Measurements from ENCODE around the gene SEMA6D.

DNA sequence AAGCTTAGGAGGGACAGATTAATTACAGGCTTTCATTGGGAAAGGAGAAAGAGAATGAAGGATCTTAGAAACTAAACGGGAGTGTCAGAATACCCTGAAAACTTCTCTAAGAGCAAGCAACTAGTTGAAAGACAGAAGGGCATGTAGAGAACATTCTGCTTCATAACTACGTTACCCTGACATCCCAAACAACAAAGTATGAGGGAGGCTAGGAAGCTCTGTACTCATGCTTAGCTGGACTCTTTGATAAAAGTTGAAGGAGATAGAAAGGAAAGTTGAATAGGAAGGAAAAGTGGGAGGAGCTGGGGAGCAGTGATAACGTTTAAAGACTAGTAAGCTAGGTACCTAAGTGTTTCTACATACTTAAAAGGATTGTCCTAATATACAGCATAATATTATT is 64.2 kb downstream of the SEMA6D start:
- TF ChIP-seq, protein P1, sequence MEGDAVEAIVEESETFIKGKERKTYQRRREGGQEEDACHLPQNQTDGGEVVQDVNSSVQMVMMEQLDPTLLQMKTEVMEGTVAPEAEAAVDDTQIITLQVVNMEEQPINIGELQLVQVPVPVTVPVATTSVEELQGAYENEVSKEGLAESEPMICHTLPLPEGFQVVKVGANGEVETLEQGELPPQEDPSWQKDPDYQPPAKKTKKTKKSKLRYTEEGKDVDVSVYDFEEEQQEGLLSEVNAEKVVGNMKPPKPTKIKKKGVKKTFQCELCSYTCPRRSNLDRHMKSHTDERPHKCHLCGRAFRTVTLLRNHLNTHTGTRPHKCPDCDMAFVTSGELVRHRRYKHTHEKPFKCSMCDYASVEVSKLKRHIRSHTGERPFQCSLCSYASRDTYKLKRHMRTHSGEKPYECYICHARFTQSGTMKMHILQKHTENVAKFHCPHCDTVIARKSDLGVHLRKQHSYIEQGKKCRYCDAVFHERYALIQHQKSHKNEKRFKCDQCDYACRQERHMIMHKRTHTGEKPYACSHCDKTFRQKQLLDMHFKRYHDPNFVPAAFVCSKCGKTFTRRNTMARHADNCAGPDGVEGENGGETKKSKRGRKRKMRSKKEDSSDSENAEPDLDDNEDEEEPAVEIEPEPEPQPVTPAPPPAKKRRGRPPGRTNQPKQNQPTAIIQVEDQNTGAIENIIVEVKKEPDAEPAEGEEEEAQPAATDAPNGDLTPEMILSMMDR (conservative IDR thresholded peaks at IDR 0.05 in 1 of 2, IDR thresholded peaks at IDR 0.05 in 1 of 2; ENCODE audit: low read depth in 1 of 2, low read length in 2 of 2) = no peak
- TF ChIP-seq EZH2 (IDR thresholded peaks at IDR 0.05; ENCODE audit: low read length, missing control alignments) = no peak
